Skeletal muscle tissue (tissue), 4 donors: ENCODE measurements around the gene UNCX. TPM values are rescaled to one million over a fixed set of nuclear protein-coding genes. Genes with fewer than 3 reads are reported as not detected.
"Not testable (repeated sequence)": the region's sequence is repeated elsewhere in the genome, so short reads cannot be mapped to it uniquely, and the experiment has no call there.

Experiments
- H3K27ac ChIP-seq: one replicate; pipeline ENCODE4 v1.7.0; 2013; ENCODE audit warnings: mild to moderate bottlenecking, low read depth, low read length, inconsistent platforms
- H3K27me3 ChIP-seq, 3 donors: one replicate each; pipeline ENCODE4 v1.7.0; 2013; ENCODE audit warnings: low read length in 3 of 3; ENCODE audit not compliant: control insufficient read depth in 3 of 3, insufficient read depth in 3 of 3
- H3K36me3 ChIP-seq, 3 donors: one replicate each; pipeline ENCODE4 v1.7.0; 2013; ENCODE audit warnings: low read length in 3 of 3; ENCODE audit not compliant: control insufficient read depth in 3 of 3, insufficient read depth in 3 of 3
- H3K4me1 ChIP-seq, 3 donors: one replicate each; pipeline ENCODE4 v1.7.0; 2013; ENCODE audit warnings: low read length in 3 of 3, mild to moderate bottlenecking in 3 of 3; ENCODE audit not compliant: control insufficient read depth in 3 of 3, insufficient read depth in 3 of 3
- H3K4me3 ChIP-seq, 3 donors: one replicate each; pipeline ENCODE4 v1.7.0; 2013; ENCODE audit warnings: low read length in 3 of 3
- H3K9ac ChIP-seq, 3 donors: one replicate each; pipeline ENCODE4 v1.7.0; 2013; ENCODE audit warnings: low read length in 3 of 3, mild to moderate bottlenecking in 3 of 3, moderate library complexity in 2 of 3, low read depth in 1 of 3
- H3K9me3 ChIP-seq, 3 donors: one replicate each; pipeline ENCODE4 v1.7.0; 2013; ENCODE audit warnings: low read length in 3 of 3; ENCODE audit not compliant: control insufficient read depth in 3 of 3
- total RNA-seq: library from RNA; depleted of rRNA; stranded (reverse); fragments of >200 nt; gene quantifications from one replicate; pipeline ENCODE4 v1.2.3, GENCODE V29; 2014
- donor health status: Osteomylitis.

UNCX gene
- total RNA-seq, 1 donor from 2014 or later: not detected

- no peak overlapping the region for H3K9ac ChIP-seq
- H3K4me3 ChIP-seq: no peak overlapping the region
- H3K27me3 ChIP-seq: peaks cover 51 to 70% (median 70%) of the 10 kb centered on the region in 3 donors
- H3K27ac ChIP-seq: no peak overlapping the region
- no peaks in the 10 kb centered on the region for H3K36me3 ChIP-seq
- no peaks in the 10 kb centered on the region for H3K4me1 ChIP-seq
- H3K9me3 ChIP-seq: no peaks in the 10 kb centered on the region
These were observed 24.5 kb downstream of the UNCX start for GRCh38 chr7:1257221-1257620.

- Histone ChIP-seq H3K4me1 (no peaks in the 10 kb centered on the region), H3K27me3 (peaks cover 51 to 66% (median 64%) of the 10 kb centered on the region in 3 donors), H3K4me3 (no peak overlapping the region), H3K36me3 (no peaks in the 10 kb centered on the region), H3K27ac (no peak overlapping the region), H3K9ac (no peak overlapping the region), H3K9me3 (no peaks in the 10 kb centered on the region)
These were observed 25.2 kb downstream of the UNCX start for GRCh38 chr7:1257863-1258262.

GRCh38 chr7:1259621-1260243, 27.1 kb downstream of the UNCX start:
- peaks cover 41 to 66% (median 65%) of the 10 kb centered on the region in 3 donors for H3K27me3 ChIP-seq
- H3K4me3 ChIP-seq: no peak overlapping the region
- H3K9ac ChIP-seq: no peak overlapping the region

GRCh38 chr7:1260244-1260635, 27.6 kb downstream of the UNCX start:
- H3K27me3 ChIP-seq: peaks cover 40 to 67% (median 65%) of the 10 kb centered on the region in 3 donors
- H3K27ac ChIP-seq: no peak overlapping the region
- H3K4me3 ChIP-seq: no peak overlapping the region
- H3K4me1 ChIP-seq: no peaks in the 10 kb centered on the region
- H3K36me3 ChIP-seq: no peaks in the 10 kb centered on the region
- H3K9ac ChIP-seq: no peak overlapping the region
- no peaks in the 10 kb centered on the region for H3K9me3 ChIP-seq

More at GRCh38 chr7:1259621-1260243, 27.1 kb downstream of the UNCX start:
- Histone ChIP-seq H3K27ac (no peak overlapping the region), H3K36me3 (no peaks in the 10 kb centered on the region), H3K9me3 (no peaks in the 10 kb centered on the region), H3K4me1 (no peaks in the 10 kb centered on the region)

- H3K27me3 ChIP-seq: peaks cover 39 to 66% (median 65%) of the 10 kb centered on the region in 3 donors
- not testable (repeated sequence) for H3K4me1 ChIP-seq, H3K27ac ChIP-seq, H3K4me3 ChIP-seq, H3K9me3 ChIP-seq, H3K9ac ChIP-seq, H3K36me3 ChIP-seq
These were observed 28.4 kb downstream of the UNCX start for GRCh38 chr7:1261036-1261435.

GRCh38 chr7:1262441-1262840, 29.8 kb downstream of the UNCX start:
- H3K9me3 ChIP-seq: no peaks in the 10 kb centered on the region

DNA sequence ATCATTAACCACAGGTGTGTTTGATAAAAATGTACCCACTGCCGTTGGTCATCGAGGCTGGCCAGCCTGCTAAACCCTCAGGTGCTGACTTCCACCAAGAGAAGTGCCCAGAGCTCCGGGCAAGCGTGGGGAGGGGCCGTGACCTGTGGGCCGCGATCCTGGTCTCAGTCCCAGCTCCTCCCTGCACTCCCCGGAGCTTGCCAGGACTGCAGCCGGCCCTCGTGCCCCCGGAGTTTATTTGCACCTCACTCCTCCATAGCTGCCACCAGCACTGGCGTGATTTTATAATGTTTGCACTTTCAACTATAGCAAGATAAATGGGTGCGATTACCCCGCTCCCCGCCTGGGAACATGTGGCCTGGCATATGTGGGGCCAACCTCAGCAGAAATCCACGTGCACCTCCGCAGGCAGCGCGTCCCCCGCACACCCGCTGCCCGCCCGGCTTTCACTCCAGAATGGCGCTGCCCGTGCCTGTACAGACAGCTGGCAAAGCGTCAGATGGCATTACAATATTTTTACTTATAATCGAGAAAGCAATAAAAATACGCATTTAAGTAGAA, 30.8 kb downstream of the UNCX start:
- no peak overlapping the region for H3K4me3 ChIP-seq
- H3K4me1 ChIP-seq: no peaks in the 10 kb centered on the region
- no peak overlapping the region for H3K27ac ChIP-seq
- no peaks in the 10 kb centered on the region for H3K9me3 ChIP-seq
- no peaks in the 10 kb centered on the region for H3K36me3 ChIP-seq
- no peak overlapping the region for H3K9ac ChIP-seq
- H3K27me3 ChIP-seq: peaks cover 44 to 70% (median 69%) of the 10 kb centered on the region in 3 donors

More at GRCh38 chr7:1262441-1262840, 29.8 kb downstream of the UNCX start:
- Histone ChIP-seq H3K9ac (no peak overlapping the region), H3K27me3 (peaks cover 38 to 68% (median 67%) of the 10 kb centered on the region in 3 donors), H3K4me3 (no peak overlapping the region), H3K36me3 (no peaks in the 10 kb centered on the region), H3K27ac (no peak overlapping the region), H3K4me1 (no peaks in the 10 kb centered on the region)

GRCh38 chr7:1264345-1265280, 31.9 kb downstream of the UNCX start:
- Histone ChIP-seq H3K27ac (no peak overlapping the region), H3K4me3 (no peak overlapping the region), H3K9me3 (no peaks in the 10 kb centered on the region), H3K36me3 (no peaks in the 10 kb centered on the region), H3K9ac (no peak overlapping the region), H3K27me3 (peaks cover 54 to 76% (median 72%) of the 10 kb centered on the region in 3 donors), H3K4me1 (no peaks in the 10 kb centered on the region)

DNA sequence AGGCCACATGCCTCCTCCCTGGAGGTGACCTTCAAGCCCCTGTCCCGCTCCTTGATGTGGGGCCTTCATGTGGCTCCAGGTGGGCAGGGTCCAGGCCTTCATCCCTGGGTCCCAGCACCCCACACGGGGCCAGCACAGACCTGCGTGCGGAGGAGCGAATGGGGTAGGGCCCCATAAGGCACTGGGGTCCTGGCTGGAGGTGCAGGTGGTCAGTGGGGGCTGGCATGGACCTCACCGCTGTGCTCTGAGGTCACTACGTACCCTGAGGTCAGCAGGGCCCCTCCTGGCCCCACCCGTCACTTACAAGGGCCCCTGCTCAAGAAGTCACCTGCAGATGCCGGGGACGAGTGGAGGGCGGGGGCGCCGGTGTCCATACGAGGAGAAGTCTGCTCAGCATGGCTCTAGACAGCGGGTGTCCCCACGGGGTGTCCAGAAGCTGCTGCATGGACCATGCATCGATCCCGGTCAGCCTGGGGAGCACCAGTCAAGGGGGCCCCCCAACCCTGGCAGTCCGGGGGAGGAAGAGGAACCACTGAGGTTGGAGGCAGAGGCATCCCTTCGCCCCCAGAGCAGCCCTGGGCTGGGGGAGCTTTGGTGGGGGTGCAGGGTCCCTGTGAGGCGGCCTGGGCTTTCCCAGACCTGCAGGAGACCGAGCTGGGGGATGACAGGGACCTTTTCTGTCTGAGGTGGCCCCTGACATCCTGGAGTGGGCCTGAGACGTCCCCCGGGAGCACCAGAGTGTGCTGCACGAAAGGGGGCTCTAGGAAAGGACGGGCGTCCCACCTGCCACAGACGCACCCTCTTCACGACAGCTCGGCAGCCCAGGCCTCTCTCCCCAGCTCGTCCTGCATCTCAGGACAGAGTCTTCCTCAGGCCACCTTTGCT, 34.6 kb downstream of the UNCX start:
- H3K9me3 ChIP-seq: peaks cover 0 to 3% (median 2%) of the 10 kb centered on the region in 3 donors
- H3K4me3 ChIP-seq: no peak overlapping the region
- peaks cover 59 to 71% (median 68%) of the 10 kb centered on the region in 3 donors for H3K27me3 ChIP-seq
- no peak overlapping the region for H3K9ac ChIP-seq
- no peak overlapping the region for H3K27ac ChIP-seq
- no peaks in the 10 kb centered on the region for H3K4me1 ChIP-seq
- H3K36me3 ChIP-seq: no peaks in the 10 kb centered on the region
